ENCODE measurements around the gene AUTS2.

DNA sequence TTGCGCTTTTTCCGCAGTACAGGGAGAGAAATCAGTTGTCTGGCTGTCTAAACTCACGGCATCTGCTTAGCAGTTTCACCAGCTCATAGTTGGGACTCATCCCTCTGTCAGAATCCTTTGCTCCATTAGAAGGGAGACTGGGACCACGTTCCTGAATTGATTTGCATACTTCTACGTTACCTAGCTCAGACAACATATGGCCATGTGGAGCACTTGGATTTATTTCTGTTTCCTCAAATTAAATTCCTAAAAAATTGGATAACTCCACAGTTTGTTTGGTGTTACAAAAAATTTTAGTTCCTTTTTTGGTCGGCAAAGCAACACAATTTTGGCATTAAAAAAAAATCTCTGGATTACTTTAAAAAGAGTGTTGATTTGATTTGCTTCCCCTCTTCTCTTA, 614.0 kb downstream of the AUTS2 start:
- TF ChIP-seq, protein P1, sequence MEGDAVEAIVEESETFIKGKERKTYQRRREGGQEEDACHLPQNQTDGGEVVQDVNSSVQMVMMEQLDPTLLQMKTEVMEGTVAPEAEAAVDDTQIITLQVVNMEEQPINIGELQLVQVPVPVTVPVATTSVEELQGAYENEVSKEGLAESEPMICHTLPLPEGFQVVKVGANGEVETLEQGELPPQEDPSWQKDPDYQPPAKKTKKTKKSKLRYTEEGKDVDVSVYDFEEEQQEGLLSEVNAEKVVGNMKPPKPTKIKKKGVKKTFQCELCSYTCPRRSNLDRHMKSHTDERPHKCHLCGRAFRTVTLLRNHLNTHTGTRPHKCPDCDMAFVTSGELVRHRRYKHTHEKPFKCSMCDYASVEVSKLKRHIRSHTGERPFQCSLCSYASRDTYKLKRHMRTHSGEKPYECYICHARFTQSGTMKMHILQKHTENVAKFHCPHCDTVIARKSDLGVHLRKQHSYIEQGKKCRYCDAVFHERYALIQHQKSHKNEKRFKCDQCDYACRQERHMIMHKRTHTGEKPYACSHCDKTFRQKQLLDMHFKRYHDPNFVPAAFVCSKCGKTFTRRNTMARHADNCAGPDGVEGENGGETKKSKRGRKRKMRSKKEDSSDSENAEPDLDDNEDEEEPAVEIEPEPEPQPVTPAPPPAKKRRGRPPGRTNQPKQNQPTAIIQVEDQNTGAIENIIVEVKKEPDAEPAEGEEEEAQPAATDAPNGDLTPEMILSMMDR (conservative IDR thresholded peaks at IDR 0.05 in 1 of 2, IDR thresholded peaks at IDR 0.05 in 1 of 2; ENCODE audit: low read depth in 1 of 2, low read length in 2 of 2), result no peak
- no peak for TF ChIP-seq EZH2 (IDR thresholded peaks at IDR 0.05; ENCODE audit: low read length, missing control alignments)
